ENCODE results near the gene CITED4.

- TF ChIP-seq POLR2A (IDR thresholded peaks at IDR 0.05) (no peak), CTCF (IDR thresholded peaks at IDR 0.05) (no peak)
Measured at GRCh38 chr1:40836283-40836682, 25.9 kb downstream of the CITED4 start.
